ENCODE results near the gene RETREG3.

DNA sequence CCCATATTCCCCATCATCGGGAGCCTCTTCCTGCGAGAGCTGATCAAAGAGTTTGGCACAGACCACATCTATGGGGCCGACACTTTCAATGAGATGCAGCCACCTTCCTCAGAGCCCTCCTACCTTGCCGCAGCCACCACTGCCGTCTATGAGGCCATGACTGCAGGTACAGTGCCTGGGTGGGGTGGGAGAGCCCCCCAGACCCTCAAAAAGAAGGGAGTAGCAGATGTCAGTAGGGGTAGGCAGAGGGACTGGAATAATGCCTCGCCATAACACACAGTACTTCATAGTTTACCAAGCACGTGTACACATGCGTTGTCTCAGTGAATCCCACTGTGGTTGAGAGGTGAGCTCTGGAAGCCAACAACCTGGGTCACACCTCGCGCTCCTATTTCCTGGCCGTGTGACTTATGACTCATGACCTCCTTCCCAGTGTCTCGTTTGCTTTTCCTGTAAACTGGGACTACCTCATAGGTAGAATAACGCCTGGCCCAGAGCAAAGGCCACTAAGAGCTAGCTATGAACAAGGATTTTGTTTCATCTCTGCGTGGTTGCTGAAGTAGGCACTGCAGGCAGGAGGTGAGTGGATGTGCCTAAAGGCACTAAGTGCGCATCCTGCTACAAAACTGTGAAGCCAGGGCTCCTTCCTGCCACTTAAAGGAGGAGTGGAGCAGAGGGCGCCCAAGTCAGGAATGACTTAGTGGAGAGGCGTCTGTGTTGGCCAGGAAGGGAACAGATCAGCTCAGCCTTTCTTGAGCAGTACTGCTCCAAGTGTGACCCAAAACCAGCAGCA is 67.9 kb downstream of the RETREG3 start:
- TF ChIP-seq, protein P1, sequence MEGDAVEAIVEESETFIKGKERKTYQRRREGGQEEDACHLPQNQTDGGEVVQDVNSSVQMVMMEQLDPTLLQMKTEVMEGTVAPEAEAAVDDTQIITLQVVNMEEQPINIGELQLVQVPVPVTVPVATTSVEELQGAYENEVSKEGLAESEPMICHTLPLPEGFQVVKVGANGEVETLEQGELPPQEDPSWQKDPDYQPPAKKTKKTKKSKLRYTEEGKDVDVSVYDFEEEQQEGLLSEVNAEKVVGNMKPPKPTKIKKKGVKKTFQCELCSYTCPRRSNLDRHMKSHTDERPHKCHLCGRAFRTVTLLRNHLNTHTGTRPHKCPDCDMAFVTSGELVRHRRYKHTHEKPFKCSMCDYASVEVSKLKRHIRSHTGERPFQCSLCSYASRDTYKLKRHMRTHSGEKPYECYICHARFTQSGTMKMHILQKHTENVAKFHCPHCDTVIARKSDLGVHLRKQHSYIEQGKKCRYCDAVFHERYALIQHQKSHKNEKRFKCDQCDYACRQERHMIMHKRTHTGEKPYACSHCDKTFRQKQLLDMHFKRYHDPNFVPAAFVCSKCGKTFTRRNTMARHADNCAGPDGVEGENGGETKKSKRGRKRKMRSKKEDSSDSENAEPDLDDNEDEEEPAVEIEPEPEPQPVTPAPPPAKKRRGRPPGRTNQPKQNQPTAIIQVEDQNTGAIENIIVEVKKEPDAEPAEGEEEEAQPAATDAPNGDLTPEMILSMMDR (IDR thresholded peaks at IDR 0.05), result no peak
- TF ChIP-seq POLR2A (IDR thresholded peaks at IDR 0.05), result no peak
